ENCODE data around the gene TNK2.

The TNK2 gene

GRCh38 chr3:195820901-195821300, 87.5 kb downstream of the TNK2 start:
- TF ChIP-seq SIN3A (IDR thresholded peaks at IDR 0.05; ENCODE audit: borderline replicate concordance, insufficient read depth, low read length) (no peak), FOXP2 (optimal IDR thresholded peaks at IDR 0.05; ENCODE audit: borderline replicate concordance, extremely low read depth, extremely low read length, insufficient read depth) (no peak), REST (IDR thresholded peaks at IDR 0.05; ENCODE audit: insufficient read depth in 1 of 2, low read depth in 2 of 2, low read length in 2 of 2) (no peak), POLR2AphosphoS5 (IDR thresholded peaks at IDR 0.05; ENCODE audit: low read depth, low read length) (no peak), TAF1 (IDR thresholded peaks at IDR 0.05; ENCODE audit: borderline replicate concordance, insufficient read depth, low read length) (no peak)

- TF ChIP-seq POLR2AphosphoS5 (IDR thresholded peaks at IDR 0.05; ENCODE audit: low read depth, low read length) (no peak), FOXP2 (optimal IDR thresholded peaks at IDR 0.05; ENCODE audit: borderline replicate concordance, extremely low read depth, extremely low read length, insufficient read depth) (no peak)
Measured at GRCh38 chr3:195820186-195820585, 88.2 kb downstream of the TNK2 start.

- TF ChIP-seq POLR2AphosphoS5 (IDR thresholded peaks at IDR 0.05; ENCODE audit: low read depth, low read length) (no peak), SIN3A (IDR thresholded peaks at IDR 0.05; ENCODE audit: borderline replicate concordance, insufficient read depth, low read length) (no peak), TAF1 (IDR thresholded peaks at IDR 0.05; ENCODE audit: borderline replicate concordance, insufficient read depth, low read length) (no peak), FOXP2 (optimal IDR thresholded peaks at IDR 0.05; ENCODE audit: borderline replicate concordance, extremely low read depth, extremely low read length, insufficient read depth) (no peak), REST (IDR thresholded peaks at IDR 0.05; ENCODE audit: insufficient read depth in 1 of 2, low read depth in 2 of 2, low read length in 2 of 2) (no peak)
Measured at GRCh38 chr3:195818301-195818700, 90.0 kb downstream of the TNK2 start.

GRCh38 chr3:195817578-195818135, 90.7 kb downstream of the TNK2 start:
- TF ChIP-seq SIN3A (IDR thresholded peaks at IDR 0.05; ENCODE audit: borderline replicate concordance, insufficient read depth, low read length) (no peak), TAF1 (IDR thresholded peaks at IDR 0.05; ENCODE audit: borderline replicate concordance, insufficient read depth, low read length) (no peak), POLR2AphosphoS5 (IDR thresholded peaks at IDR 0.05; ENCODE audit: low read depth, low read length) (no peak), FOXP2 (optimal IDR thresholded peaks at IDR 0.05; ENCODE audit: borderline replicate concordance, extremely low read depth, extremely low read length, insufficient read depth) (no peak), REST (IDR thresholded peaks at IDR 0.05; ENCODE audit: insufficient read depth in 1 of 2, low read depth in 2 of 2, low read length in 2 of 2) (no peak)

- TF ChIP-seq FOXP2 (optimal IDR thresholded peaks at IDR 0.05; ENCODE audit: borderline replicate concordance, extremely low read depth, extremely low read length, insufficient read depth) (no peak), POLR2AphosphoS5 (IDR thresholded peaks at IDR 0.05; ENCODE audit: low read depth, low read length) (no peak), TAF1 (IDR thresholded peaks at IDR 0.05; ENCODE audit: borderline replicate concordance, insufficient read depth, low read length) (no peak)
Measured at GRCh38 chr3:195815169-195815771, 93.1 kb downstream of the TNK2 start.

GRCh38 chr3:195813916-195814640, 94.3 kb downstream of the TNK2 start:
- no peak for TF ChIP-seq POLR2AphosphoS5 (IDR thresholded peaks at IDR 0.05; ENCODE audit: low read depth, low read length)
- TF ChIP-seq SIN3A (IDR thresholded peaks at IDR 0.05; ENCODE audit: borderline replicate concordance, insufficient read depth, low read length): no peak
- no peak for TF ChIP-seq FOXP2 (optimal IDR thresholded peaks at IDR 0.05; ENCODE audit: borderline replicate concordance, extremely low read depth, extremely low read length, insufficient read depth)
- TF ChIP-seq TAF1 (IDR thresholded peaks at IDR 0.05; ENCODE audit: borderline replicate concordance, insufficient read depth, low read length): no peak
- no peak for TF ChIP-seq REST (IDR thresholded peaks at IDR 0.05; ENCODE audit: insufficient read depth in 1 of 2, low read depth in 2 of 2, low read length in 2 of 2)

Measured in PFSK-1 (cell line).